SK-N-SH treated with all-trans-retinoic acid at 6 μM for 48 hours (cell line): ENCODE data around the gene CHMP2A.

Source experiments
- ATAC-seq: fragments of 200-7000 bp; cut with Tn5 transposase; 3 replicates; pipeline ENCODE4 v1.9.1; 2020; ENCODE audit warnings: mild to moderate bottlenecking, moderate library complexity
- ARNTL ChIP-seq: fragments of 450-650 bp; formaldehyde crosslinking; IDR thresholded peaks from 2 replicates; pipeline ENCODE4 v1.5.0; 2020; ENCODE audit warnings: low read depth, mild to moderate bottlenecking, moderate library complexity, borderline replicate concordance
- CSDC2 ChIP-seq: fragments of 250-450 bp; sonication (Bioruptor Pico); IDR thresholded peaks from 2 replicates; pipeline ENCODE4 v1.5.0; 2020; ENCODE audit warnings: mild to moderate bottlenecking, moderate library complexity
- ESRRG ChIP-seq: fragments of 250-450 bp; sonication (Bioruptor Pico); IDR thresholded peaks from 2 replicates; pipeline ENCODE4 v1.6.1; 2021; ENCODE audit warnings: mild to moderate bottlenecking
- GLIS3 ChIP-seq: fragments of 250-450 bp; sonication (Bioruptor Pico); IDR thresholded peaks from 2 replicates; pipeline ENCODE4 v1.5.0; 2020; ENCODE audit warnings: mild to moderate bottlenecking, moderate library complexity
- PPARA ChIP-seq: fragments of 250-450 bp; sonication (Bioruptor Pico); IDR thresholded peaks from 2 replicates; pipeline ENCODE4 v1.5.0; 2020; ENCODE audit warnings: mild to moderate bottlenecking, borderline replicate concordance
- RARB ChIP-seq: fragments of 250-450 bp; sonication (Bioruptor Pico); IDR thresholded peaks from 2 replicates; pipeline ENCODE4 v1.8.0; 2021; ENCODE audit warnings: mild to moderate bottlenecking, moderate library complexity
- SNAI2 ChIP-seq: fragments of 250-450 bp; sonication (Bioruptor Pico); IDR thresholded peaks from 2 replicates; pipeline ENCODE4 v1.5.0; 2020; ENCODE audit warnings: mild to moderate bottlenecking, moderate library complexity
- TCF4 ChIP-seq: fragments of 250-450 bp; sonication (Bioruptor Pico); IDR thresholded peaks from 2 replicates; pipeline ENCODE4 v1.8.0; 2021; ENCODE audit warnings: mild to moderate bottlenecking, moderate library complexity, borderline replicate concordance
- ZC3H10 ChIP-seq: fragments of 250-450 bp; sonication (Bioruptor Pico); IDR thresholded peaks from 2 replicates; pipeline ENCODE4 v1.5.1; 2021; ENCODE audit warnings: mild to moderate bottlenecking, moderate library complexity
- ZFP3 ChIP-seq: fragments of 250-450 bp; sonication (Bioruptor Pico); IDR thresholded peaks from 2 replicates; pipeline ENCODE4 v1.5.0; 2020; ENCODE audit warnings: mild to moderate bottlenecking, moderate library complexity
- ZFP30 ChIP-seq: fragments of 450-650 bp; formaldehyde crosslinking; IDR thresholded peaks from 2 replicates; pipeline ENCODE4 v1.5.0; 2022; ENCODE audit warnings: mild to moderate bottlenecking, moderate library complexity
- ZNF565 ChIP-seq: fragments of 450-650 bp; formaldehyde crosslinking; conservative IDR thresholded peaks from 2 replicates; pipeline ENCODE4 v1.5.0; 2020; ENCODE audit warnings: low read depth, mild to moderate bottlenecking, moderate library complexity
- ZNF70 ChIP-seq: fragments of 450-650 bp; formaldehyde crosslinking; IDR thresholded peaks from 2 replicates; pipeline ENCODE4 v1.5.0; 2020; ENCODE audit warnings: mild to moderate bottlenecking, moderate library complexity
- ZNF8 ChIP-seq: fragments of 450-650 bp; formaldehyde crosslinking; IDR thresholded peaks from 2 replicates; pipeline ENCODE4 v1.5.0; 2020; ENCODE audit warnings: mild to moderate bottlenecking, moderate library complexity
- TF ChIP-seq, protein P1 (sequence below): fragments of 250-450 bp; sonication (Bioruptor Pico); IDR thresholded peaks from 2 replicates; pipeline ENCODE4 v1.5.1; 2021; ENCODE audit warnings: mild to moderate bottlenecking, moderate library complexity
- TF ChIP-seq, protein P2 (sequence below): fragments of 250-450 bp; sonication (Bioruptor Pico); IDR thresholded peaks from 2 replicates; pipeline ENCODE4 v1.8.0; 2021; ENCODE audit warnings: low read depth, mild to moderate bottlenecking, moderate library complexity, borderline replicate concordance
- TF ChIP-seq, protein P3 (sequence below): fragments of 250-450 bp; sonication (Bioruptor Pico); IDR thresholded peaks from 2 replicates; pipeline ENCODE4 v1.5.1; 2020; ENCODE audit warnings: low read depth, mild to moderate bottlenecking, moderate library complexity
- TF ChIP-seq, protein P4 (sequence below): fragments of 250-450 bp; sonication (Bioruptor Pico); IDR thresholded peaks from 2 replicates; pipeline ENCODE4 v1.5.0; 2020; ENCODE audit warnings: mild to moderate bottlenecking, moderate library complexity

Gene CHMP2A

DNA sequence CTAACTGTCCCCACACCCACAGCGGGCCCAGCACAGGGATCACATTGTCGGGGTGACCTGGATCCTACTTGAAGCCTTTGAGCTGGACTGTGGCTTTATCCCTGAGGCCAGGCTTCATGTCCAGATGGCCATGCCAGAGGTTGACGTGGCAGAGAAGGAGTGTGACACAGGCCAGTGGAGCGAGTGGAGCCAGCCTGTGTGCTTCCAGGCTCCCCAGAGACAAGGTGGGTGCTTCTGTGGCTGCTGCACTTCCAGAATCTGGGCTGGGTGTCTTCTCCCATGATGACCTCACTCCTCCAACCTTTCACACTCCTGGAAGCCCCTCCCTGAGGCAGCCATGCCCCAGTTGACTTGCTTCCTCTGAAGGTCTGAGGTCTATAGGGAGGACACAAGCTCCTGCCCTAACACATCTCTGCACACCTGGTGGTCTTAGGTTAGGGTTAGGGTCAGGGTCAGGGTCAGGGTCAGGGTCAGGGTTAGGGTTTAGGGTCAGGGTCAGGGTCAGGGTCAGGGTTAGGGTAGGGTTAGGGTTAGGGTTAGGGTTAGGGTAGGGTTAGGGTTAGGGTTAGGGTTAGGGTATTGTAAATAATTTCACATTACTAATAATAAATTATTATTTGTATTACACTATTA, 31.3 kb upstream of the CHMP2A start (continued):
- TF ChIP-seq SNAI2: no peak
- no peak for TF ChIP-seq ZNF70
- TF ChIP-seq PPARA (CRISPR knock-in tag): no peak
- TF ChIP-seq, protein P1, sequence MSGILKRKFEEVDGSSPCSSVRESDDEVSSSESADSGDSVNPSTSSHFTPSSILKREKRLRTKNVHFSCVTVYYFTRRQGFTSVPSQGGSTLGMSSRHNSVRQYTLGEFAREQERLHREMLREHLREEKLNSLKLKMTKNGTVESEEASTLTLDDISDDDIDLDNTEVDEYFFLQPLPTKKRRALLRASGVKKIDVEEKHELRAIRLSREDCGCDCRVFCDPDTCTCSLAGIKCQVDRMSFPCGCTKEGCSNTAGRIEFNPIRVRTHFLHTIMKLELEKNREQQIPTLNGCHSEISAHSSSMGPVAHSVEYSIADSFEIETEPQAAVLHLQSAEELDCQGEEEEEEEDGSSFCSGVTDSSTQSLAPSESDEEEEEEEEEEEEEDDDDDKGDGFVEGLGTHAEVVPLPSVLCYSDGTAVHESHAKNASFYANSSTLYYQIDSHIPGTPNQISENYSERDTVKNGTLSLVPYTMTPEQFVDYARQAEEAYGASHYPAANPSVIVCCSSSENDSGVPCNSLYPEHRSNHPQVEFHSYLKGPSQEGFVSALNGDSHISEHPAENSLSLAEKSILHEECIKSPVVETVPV (CRISPR knock-in tag): no peak
- TF ChIP-seq CSDC2: no peak
- TF ChIP-seq ZC3H10 (CRISPR knock-in tag): no peak
- no peak for TF ChIP-seq ESRRG (CRISPR knock-in tag)

DNA sequence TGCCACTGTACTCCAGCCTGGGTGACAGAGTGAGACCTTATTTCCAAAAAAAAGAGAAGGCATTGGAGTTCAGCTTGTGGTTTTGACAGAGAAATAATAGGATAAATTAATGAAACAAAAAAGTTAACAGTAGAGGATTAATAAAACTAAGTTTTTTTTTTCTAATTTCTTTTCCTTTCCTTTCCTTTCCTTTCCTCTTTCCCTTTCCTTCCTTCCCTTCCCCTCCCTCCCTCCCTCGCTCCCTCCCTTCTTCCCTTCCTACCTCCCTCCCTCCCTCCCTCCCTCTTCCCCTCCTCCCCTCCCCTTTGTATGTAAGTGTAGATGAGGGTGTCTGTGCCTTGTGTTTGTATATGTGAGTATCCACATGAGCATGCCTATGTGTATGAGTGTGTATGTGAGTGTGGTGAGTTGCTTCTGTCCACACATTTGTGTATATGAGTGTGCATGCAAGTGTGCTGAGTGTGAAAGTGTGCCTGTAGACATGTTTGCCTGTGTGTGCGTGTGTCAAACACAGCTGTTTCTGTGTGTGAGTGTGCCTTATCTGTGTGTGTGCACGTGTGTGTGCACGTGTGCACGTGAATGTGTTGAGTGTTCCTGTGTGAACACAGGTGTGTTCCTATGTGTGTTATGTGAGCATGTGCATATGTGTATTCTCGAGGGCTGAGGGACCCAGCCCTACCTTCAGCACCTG, 30.7 kb upstream of the CHMP2A start:
- TF ChIP-seq RARB (CRISPR knock-in tag) (no peak), PPARA (CRISPR knock-in tag) (no peak), ZFP3 (CRISPR knock-in tag) (no peak), TCF4 (no peak), SNAI2 (no peak), ZFP30 (CRISPR knock-in tag) (no peak), ZNF8 (no peak), ZNF70 (no peak)
- TF ChIP-seq, protein P2, sequence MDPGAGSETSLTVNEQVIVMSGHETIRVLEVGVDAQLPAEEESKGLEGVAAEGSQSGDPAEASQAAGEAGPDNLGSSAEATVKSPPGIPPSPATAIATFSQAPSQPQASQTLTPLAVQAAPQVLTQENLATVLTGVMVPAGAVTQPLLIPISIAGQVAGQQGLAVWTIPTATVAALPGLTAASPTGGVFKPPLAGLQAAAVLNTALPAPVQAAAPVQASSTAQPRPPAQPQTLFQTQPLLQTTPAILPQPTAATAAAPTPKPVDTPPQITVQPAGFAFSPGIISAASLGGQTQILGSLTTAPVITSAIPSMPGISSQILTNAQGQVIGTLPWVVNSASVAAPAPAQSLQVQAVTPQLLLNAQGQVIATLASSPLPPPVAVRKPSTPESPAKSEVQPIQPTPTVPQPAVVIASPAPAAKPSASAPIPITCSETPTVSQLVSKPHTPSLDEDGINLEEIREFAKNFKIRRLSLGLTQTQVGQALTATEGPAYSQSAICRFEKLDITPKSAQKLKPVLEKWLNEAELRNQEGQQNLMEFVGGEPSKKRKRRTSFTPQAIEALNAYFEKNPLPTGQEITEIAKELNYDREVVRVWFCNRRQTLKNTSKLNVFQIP (CRISPR knock-in tag): no peak
- TF ChIP-seq, protein P3, sequence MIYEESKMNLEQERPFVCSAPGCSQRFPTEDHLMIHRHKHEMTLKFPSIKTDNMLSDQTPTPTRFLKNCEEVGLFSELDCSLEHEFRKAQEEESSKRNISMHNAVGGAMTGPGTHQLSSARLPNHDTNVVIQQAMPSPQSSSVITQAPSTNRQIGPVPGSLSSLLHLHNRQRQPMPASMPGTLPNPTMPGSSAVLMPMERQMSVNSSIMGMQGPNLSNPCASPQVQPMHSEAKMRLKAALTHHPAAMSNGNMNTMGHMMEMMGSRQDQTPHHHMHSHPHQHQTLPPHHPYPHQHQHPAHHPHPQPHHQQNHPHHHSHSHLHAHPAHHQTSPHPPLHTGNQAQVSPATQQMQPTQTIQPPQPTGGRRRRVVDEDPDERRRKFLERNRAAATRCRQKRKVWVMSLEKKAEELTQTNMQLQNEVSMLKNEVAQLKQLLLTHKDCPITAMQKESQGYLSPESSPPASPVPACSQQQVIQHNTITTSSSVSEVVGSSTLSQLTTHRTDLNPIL (CRISPR knock-in tag): no peak
- TF ChIP-seq, protein P4, sequence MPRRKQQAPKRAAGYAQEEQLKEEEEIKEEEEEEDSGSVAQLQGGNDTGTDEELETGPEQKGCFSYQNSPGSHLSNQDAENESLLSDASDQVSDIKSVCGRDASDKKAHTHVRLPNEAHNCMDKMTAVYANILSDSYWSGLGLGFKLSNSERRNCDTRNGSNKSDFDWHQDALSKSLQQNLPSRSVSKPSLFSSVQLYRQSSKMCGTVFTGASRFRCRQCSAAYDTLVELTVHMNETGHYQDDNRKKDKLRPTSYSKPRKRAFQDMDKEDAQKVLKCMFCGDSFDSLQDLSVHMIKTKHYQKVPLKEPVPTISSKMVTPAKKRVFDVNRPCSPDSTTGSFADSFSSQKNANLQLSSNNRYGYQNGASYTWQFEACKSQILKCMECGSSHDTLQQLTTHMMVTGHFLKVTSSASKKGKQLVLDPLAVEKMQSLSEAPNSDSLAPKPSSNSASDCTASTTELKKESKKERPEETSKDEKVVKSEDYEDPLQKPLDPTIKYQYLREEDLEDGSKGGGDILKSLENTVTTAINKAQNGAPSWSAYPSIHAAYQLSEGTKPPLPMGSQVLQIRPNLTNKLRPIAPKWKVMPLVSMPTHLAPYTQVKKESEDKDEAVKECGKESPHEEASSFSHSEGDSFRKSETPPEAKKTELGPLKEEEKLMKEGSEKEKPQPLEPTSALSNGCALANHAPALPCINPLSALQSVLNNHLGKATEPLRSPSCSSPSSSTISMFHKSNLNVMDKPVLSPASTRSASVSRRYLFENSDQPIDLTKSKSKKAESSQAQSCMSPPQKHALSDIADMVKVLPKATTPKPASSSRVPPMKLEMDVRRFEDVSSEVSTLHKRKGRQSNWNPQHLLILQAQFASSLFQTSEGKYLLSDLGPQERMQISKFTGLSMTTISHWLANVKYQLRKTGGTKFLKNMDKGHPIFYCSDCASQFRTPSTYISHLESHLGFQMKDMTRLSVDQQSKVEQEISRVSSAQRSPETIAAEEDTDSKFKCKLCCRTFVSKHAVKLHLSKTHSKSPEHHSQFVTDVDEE (CRISPR knock-in tag): no peak

DNA sequence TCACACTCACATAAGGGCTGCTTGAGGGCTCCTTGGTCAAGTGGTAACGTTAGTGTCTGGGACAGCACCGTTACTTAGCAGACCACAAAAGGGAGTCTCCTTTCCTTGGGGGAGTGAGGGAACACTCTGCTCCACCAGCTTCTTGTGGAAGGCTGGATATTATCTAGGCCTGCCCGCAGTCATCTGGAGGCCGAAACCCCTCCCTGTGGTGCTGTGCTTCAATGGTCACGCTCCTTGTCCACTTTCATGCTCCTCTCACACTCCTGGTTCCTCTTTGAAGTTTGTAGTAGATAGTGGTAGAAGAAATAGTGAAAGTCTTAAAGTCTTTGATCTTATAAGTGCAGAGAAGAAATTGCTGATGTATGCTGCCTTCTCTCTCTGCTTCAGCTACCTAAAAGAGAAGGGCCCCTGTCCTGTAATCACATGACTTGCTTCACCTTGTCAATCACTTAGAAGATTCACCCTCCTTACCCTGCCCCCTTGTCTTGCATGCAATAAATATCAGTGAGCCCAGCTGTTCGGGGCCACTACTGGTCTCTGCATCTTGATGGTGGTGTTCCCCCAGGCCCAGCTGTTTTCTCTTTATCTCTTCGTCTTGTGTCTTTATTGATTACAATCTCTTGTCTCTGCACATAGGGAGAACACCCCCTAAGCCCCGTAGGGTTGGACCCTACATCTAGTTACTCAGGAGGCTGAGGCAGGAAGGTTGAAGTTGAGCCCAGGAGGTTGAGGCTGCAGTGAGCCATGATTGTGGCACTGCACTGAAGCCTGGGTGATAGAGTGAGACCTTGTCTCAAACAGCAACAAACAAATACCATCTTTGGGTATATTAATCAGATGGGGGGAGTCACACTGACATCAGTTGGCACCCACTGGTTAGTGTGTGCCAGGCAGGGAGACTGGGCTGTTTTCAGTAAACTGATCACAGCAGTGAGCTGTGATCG, 29.9 kb upstream of the CHMP2A start:
- no peak for TF ChIP-seq ZNF70
- no peak for TF ChIP-seq ZFP30 (CRISPR knock-in tag)
- TF ChIP-seq ZFP3 (CRISPR knock-in tag): no peak
- no peak for TF ChIP-seq GLIS3 (CRISPR knock-in tag)
- no peak for TF ChIP-seq ZNF565
- TF ChIP-seq, protein P3 (CRISPR knock-in tag): no peak
- TF ChIP-seq ARNTL (CRISPR knock-in tag): no peak
- no peak for TF ChIP-seq PPARA (CRISPR knock-in tag)
- TF ChIP-seq, all 23 proteins: peak for 0
- no peak for ATAC-seq

More for the DNA sequence above, 30.7 kb upstream of the CHMP2A start:
- no peak; the same call in 2 of the 3 replicates for ATAC-seq
